ENCODE results near the gene SMARCD2.
A peak's percentile ranks its signal among the peaks of the same experiment; 100 is the strongest.

The SMARCD2 gene

DNA sequence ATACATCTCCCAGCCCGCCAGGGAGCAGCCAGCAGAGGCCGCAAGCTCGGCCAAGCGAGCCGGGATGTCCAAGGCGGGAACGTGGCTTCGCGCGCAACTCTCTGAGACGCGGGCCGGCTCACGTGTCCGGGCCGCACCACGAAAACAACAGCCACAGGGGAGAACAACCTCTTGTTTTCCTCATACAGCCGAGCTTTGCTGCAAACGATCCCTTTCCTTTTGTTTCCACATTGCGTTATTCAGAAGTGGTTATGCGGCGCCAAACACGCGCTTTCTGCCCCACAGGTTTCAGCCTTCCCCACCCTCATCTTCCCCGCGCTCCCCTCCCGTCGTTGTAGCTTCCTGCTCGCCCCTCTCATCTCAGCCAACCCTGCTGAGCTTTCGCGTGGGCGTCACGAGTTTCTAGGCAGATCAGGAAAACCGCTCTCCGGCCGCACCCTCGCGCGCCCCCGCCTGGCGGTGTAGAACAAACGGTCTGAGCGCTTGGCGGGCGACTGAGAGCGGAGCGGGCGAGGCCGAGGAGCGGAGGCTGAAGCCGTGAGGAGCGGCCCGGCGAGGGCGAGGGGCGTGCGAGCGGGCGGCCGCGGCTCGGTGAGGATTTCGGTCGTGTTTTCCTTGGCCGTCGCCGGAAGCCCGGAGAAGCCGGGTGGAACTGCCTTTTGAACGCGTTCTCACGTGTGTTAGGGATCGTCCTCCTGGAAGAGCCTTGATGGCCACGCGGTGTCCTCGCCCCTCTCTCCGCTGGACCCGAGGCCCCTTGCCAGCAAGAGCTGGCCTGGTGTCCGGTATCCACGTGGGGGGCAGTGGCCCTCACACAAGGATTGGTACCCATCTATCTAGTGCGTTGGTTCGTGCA is 6.6 kb upstream of the SMARCD2 start:
- DNase-seq, result peak; percentile 90

DNA sequence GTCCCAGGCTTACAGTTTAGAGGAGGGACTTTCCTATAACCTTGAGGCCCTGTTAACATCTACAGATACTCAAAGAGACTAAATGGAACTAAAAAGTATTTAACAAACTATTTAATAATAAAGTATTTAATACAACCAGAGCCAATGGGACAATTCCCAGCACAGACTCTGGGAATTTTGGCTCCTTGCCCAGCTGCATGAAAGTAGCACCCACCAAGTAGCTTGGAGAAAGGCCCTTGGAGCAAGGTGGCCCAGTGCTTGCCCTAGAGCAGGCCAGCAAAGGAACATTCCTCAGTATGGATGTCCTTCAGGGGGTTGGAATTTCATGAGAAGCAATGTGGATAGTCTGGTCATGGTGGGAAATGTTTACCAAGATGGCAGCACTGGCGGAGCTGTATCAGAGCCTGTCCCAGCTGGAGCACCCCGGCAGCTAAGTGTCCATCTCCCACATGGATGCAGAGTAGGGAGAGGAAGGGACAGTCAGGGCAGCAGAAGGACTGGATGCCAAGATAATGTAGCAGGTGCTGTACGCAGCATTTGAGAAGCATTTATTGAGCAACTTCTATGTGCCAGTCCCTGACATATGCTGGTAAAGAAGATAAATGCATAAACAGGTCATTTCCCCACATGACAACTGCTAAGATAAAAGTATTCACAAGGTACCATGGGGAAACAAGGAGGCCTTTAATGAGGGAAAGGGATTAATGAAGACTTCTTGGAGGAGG is 5.2 kb upstream of the SMARCD2 start:
- no peak for DNase-seq

DNA sequence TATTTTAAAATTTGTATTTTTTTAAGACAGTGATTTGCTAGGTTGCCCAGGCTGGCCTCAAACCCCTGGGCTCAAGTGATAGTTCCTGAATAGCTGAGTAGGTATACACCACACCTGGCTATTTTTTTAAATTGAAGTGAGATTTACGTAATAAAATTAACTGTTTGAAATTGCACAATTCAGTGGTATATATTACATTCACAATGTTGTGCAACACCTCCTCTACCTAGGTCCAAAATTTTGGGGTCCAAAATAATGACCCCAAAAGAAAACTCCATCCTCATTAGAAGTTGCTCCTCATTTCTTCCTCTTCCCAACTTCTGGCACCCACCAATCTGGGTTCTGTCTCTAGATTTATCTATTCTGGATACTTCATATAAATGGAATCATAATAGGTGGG is 3.0 kb upstream of the SMARCD2 start:
- DNase-seq, result no peak

DNA sequence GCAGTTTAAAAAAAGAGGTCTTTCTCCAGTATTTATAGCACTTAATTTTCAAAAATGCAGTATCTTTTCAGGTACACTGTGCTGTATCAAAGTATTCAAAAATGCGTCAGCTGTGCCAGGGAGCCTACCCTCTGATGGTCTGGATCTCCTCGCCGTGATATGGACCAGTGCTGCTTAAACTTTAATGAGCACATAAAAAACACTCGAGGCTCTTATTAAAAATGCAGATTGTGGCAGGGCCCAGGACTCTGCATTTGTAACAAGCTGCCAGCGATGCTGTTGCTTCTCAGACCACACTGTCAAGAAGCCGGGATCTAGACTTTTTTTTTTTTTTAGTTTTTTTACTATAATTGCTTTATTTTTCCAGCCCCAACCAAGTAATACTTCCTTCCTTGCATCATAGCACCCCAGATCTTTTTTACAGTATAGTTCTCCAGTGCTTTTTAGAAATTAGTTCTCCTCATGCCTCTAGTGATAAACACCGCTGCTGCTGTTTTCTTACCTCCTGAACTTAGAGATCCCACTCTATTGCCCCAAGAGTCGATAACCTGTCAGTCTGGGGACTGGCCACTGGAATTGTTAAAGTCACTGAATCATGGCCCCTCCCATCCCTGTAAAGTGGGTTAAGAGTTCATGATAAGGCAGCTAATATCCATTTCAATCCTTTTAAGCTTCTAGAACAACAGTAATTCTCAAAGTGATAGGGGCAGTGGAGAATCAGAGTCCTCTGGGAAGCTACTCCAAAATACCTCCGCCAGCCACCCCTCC is 1.6 kb upstream of the SMARCD2 start:
- DNase-seq, result no peak

DNA sequence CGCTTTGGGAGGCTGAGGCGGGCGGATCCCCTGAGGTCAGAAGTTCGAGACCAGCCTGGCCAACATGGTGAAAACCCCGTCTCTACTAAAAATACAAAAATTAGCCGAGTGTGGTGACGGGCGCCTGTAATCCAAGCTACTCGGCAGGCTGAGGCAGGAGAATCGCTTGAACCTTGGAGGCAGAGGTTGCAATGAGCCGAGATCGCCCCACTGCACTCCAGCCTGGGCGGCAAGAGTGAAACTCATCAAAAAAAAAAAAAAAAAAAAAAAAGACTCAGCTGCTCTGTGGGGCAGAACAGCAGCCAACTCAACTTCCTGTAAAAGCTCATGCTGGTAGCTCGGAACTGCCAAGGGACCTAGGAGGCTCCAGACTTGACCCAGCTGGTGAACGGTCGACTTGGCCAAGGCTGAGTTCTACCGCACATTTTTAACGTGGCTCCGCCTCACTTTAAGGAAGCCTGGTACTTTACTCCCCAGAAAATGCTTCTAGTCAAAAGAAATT is 953 bp upstream of the SMARCD2 start:
- DNase-seq, result peak; percentile 61

DNA sequence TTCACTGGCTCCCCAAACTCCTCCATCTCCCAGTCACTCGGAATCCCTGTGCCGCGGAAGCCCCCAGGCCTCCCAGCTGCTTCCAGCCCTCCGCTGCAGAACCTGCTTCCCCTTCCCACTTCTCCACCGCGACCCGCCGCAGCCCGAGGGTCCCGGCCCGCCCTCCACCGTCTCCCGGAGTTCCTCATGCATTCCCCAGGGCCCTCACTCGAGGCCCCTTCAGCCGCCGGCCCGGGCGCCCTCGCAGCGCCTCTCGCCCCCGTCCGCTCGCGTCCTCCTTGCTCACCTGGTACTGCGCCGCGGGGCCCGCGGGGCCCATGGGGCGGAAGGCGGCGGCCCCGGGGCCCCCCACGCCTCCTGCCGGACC is 329 bp downstream of the SMARCD2 start:
- no peak for DNase-seq

DNA sequence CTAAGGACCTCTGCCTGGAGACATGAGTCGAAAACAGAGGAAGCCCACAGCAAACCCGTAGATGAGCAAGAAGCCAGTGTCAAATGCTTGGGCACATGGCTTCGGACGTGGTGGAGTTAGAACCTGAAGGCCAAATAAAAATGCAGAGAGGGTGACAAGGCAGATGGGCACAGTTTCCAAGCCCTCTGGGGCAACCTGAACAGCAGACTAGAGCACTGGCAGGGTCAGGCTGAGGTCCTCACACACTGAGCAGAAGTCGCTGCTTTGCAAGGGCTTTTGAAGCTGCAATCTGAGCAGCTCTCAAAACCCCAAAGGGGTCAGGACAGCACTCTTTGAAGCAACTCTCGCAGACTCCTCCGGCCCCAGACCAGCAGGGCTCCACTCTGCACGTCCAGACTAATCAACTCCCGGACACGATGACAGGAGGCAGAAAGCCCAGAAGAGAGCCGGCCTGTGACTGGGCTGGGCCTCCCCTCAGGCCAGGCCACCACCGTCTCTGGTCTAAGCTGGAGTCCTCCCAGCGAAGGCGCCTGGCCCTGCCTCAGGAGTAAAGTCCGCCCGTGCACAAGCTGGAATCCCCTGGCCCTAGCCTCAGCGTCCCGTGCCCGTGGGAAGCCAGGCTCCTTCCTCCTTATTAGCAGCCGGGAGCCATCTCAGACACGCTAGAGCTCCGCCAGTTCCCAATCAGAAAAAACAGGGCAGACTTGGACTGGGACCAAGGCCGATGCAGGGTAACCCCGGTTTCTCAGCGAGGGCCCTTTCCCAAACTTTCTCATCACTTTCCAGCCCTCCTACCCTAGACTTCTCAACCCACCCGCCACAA is 924 bp downstream of the SMARCD2 start:
- peak; percentile 26 for DNase-seq

- DNase-seq, result peak; percentile 14
These were observed 1.7 kb downstream of the SMARCD2 start for GRCh38 chr17:63840591-63841349.

GRCh38 chr17:63838631-63839171 is 3.8 kb downstream of the SMARCD2 start:
- DNase-seq, result peak; percentile 86

DNA sequence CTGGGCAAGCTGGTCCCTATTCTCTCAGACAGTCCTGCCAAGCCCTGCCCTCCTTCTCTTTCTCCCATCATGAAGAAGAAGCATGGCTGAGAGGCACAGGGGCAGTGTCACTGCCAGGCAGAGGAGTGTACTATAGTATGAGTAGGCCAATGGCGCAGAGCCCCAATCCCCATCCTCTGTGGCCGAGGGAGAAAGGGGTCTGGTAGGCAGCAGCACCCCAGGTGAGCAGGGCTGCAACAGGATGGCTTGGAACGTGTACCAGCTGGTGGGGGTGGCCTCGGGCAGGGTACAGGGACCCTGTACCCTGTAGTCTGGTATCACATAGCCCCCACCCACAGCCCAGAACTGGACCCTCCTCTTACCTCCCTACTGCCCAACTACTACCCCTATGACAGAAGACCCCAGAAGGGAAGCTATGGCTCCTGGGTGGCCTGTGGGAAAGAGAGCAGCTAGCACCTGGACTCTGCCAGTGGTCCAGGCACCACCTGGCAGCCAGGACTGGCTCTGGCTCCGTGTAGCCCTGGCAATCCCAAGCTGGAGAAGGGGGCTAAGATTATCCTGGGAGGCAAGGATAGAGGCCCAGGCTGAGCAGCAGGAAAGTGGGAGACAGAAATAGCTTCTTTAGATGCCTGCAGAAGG is 4.4 kb downstream of the SMARCD2 start:
- DNase-seq, result no peak

DNA sequence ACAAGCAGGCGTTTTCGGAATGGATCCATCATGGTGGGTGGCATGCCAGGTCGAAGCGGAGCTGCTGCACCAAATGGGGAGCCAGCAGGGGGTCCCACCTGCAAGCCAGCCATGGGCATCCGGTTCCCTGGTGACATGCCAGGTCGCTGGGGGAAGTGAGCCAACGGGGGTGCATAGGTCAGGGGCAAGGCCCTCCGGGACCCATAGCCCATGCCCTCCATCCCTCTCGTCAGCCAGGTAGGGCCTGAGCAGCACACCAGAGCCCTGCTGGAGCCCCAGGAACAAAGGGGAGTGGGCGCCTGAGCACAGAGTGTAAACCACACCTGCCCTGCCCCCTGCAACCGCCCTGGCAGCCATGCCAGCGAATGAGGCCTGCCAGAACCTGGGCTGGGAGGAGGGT is 5.0 kb downstream of the SMARCD2 start:
- DNase-seq, result no peak

- no peak for DNase-seq
These were observed 5.7 kb downstream of the SMARCD2 start for GRCh38 chr17:63836811-63837210.

- no peak for DNase-seq
These were observed 7.2 kb downstream of the SMARCD2 start for GRCh38 chr17:63835167-63835720.

GRCh38 chr17:63834431-63835166 is 7.9 kb downstream of the SMARCD2 start:
- peak; percentile 75 for DNase-seq

- no peak for DNase-seq
These were observed 8.6 kb downstream of the SMARCD2 start for GRCh38 chr17:63833741-63834373.

DNA sequence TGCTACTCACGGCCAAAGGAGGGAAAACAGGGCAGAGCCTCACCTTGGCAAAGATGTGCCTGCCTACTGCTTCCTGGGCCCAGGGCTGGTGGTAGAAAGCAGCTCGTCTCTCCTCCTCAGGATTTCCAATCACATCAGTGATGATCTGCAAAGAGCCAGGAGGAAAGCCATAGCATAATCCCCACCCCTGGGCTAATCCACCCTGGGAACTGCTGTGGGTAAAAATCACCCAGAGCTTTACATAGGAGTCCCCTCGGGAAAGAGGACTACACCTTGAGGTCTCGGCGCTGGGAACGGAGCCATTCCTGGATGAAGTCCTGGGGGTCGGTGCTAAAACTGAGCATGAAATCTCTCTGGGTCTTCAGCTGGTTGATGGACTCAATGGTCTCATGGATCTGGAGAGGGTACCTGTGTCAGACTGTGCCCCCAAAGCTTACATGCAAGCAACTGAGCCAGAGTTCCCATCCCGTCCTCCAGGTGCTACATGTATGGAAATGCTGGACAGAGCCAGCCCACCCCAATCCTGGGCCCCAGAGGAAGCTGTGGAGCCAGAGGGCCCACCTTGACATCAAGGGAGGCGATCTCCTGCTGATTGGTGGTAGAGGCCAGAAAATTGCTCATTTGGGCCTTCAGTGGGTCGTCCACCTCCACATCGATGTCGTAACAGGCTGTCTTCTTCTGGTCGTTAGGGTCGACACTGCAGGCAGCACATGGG is 9.3 kb downstream of the SMARCD2 start:
- DNase-seq, result no peak

- no peak for DNase-seq
These were observed 10.0 kb downstream of the SMARCD2 start for GRCh38 chr17:63832455-63832854.

DNA sequence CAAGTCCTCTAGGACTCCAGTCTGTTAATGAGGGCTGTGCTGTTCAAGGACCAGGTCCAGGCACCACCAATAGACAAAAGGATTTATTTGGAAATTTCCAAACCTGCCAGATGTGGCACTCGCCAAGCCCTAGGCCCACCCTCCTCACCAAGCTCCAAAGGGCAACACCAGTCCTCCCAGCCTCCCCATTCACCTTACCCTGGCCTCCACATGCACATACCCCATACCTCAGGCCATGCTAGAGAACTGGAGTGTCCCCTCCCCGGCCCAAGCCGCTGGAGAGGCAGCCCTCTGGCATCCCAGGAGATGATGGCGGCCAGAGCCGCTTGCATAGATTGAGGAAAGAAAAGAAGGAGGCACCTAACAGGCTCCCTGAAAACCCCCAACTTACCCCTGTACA is 10.5 kb downstream of the SMARCD2 start:
- DNase-seq, result no peak

GRCh38 chr17:63831505-63831904 is 11.0 kb downstream of the SMARCD2 start:
- no peak for DNase-seq

All from fibroblast of upper back skin (primary cell).